ENCODE data around the gene MADD. TPM values are rescaled to one million over a fixed set of nuclear protein-coding genes. Genes with fewer than 3 reads are reported as not detected.

The MADD gene
- total RNA-seq, 1 donor from 2014 or later, result 35.7 TPM

GRCh38 chr11:47378010-47378835 is 108.3 kb downstream of the MADD start, which contains the start of gene SPI1:
Gene SPI1 (minus strand): TSS chr11:47378547. CDS start chr11:47378353, 194 bp downstream.
- DNase-seq (ENCODE audit: low spot score), result no peak

- DNase-seq (ENCODE audit: low spot score), result no peak
These were observed 108.9 kb downstream of the MADD start for GRCh38 chr11:47378836-47379170.

- no peak for DNase-seq (ENCODE audit: low spot score)
These were observed 109.4 kb downstream of the MADD start for GRCh38 chr11:47379317-47379716.

Other genes with a start within 250 kb of the MADD start
- gene ARFGAP2, start 93.3 kb upstream of the MADD start, total RNA-seq, result 57.0 TPM
- gene PACSIN3, start 83.7 kb upstream of the MADD start, total RNA-seq, result 14.9 TPM
- gene DDB2, start 55.2 kb upstream of the MADD start, total RNA-seq, result 21.0 TPM
- 38.2 TPM for gene ACP2, start 21.3 kb upstream of the MADD start, total RNA-seq
- gene NR1H3, start 12.1 kb upstream of the MADD start, total RNA-seq, result 73.2 TPM
- 0.48 TPM for gene MYBPC3, start 82.6 kb downstream of the MADD start, total RNA-seq
- gene SPI1, start 108.4 kb downstream of the MADD start, total RNA-seq, result 74.7 TPM
- gene SLC39A13, start 138.5 kb downstream of the MADD start, total RNA-seq, result 49.7 TPM
- 116 TPM for gene PSMC3, start 156.3 kb downstream of the MADD start, total RNA-seq
- gene RAPSN, start 179.0 kb downstream of the MADD start, total RNA-seq, result 0.55 TPM

All from mesenteric fat pad (tissue), 1 donor.